VCaP (cell line): ENCODE results near the gene ATXN7.

Source experiments
- H3K27ac ChIP-seq: fragments of 450-650 bp; 2 replicates; pipeline ENCODE4 v1.5.1; 2017
- TF ChIP-seq, protein P1 (sequence below): fragments of 450-650 bp; conservative IDR thresholded peaks from 2 replicates; pipeline ENCODE4 v1.5.1; 2017; ENCODE audit warnings: mild to moderate bottlenecking, moderate library complexity

Gene ATXN7

DNA sequence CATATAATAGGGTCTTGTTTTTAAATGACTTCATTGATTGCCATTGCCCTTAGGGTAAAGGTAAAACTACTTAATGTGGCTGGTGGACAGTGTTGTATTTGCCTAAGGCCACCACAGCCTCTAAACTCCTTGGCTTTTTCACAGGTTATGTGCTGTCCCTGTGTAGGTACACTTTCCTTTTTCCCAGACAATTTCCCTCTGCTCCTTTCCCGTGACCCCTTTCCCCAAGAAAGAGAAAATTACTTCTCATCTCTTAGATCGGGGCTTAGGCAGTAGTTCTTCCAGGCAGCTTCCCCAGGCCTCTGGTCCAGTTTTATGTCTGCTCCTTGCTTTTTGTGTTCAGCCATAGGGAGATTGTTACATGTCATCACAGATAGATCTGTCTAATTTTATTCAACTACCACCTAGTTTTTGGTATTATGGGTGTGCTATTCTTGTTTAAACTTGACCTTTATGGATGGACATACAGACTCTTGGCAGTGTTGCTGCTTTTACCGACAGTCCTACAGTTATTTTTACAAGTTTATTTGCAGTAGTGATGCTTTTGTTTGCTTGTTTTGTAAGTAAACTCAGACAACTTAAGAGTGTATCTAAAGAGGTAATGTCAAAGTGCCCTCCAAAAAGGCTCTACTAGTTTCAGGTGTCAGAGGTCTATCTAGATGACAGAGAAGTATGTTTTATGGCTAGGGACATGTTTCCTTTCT lies 69.0 kb downstream of the ATXN7 start:
- peak overlapping the region; percentile 62 for H3K27ac ChIP-seq

DNA sequence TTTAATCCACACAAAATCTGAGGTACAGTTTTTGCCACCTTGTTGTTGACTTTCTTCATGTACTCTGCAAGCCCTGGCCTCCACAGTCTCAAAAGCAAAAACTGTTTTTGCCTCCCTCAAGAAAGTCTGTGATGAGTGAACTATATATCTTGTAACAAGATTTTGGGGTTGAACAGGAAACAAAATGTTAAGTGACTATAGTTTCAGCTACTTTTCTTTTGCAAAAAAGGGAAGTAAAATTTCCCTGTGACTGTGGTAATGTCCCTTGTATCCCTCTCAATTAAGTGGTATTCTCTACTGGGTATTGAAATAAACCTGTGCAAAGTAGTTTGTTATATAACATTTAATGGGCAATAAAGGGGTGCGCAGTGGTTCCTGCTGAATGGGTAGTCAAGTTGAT lies 69.8 kb downstream of the ATXN7 start:
- H3K27ac ChIP-seq, result peak overlapping the region; percentile 62
- TF ChIP-seq, protein P1, sequence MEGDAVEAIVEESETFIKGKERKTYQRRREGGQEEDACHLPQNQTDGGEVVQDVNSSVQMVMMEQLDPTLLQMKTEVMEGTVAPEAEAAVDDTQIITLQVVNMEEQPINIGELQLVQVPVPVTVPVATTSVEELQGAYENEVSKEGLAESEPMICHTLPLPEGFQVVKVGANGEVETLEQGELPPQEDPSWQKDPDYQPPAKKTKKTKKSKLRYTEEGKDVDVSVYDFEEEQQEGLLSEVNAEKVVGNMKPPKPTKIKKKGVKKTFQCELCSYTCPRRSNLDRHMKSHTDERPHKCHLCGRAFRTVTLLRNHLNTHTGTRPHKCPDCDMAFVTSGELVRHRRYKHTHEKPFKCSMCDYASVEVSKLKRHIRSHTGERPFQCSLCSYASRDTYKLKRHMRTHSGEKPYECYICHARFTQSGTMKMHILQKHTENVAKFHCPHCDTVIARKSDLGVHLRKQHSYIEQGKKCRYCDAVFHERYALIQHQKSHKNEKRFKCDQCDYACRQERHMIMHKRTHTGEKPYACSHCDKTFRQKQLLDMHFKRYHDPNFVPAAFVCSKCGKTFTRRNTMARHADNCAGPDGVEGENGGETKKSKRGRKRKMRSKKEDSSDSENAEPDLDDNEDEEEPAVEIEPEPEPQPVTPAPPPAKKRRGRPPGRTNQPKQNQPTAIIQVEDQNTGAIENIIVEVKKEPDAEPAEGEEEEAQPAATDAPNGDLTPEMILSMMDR, result no peak

More for the DNA sequence above, 69.0 kb downstream of the ATXN7 start:
- TF ChIP-seq, protein P1, result no peak

GRCh38 chr3:63934041-63934866 lies 70.6 kb downstream of the ATXN7 start:
- TF ChIP-seq, protein P1, result no peak
- H3K27ac ChIP-seq, result peak overlapping the region; percentile 62

- peak overlapping the region; percentile 70 for H3K27ac ChIP-seq
- TF ChIP-seq, protein P1, result no peak
Observed at GRCh38 chr3:63936925-63937324, 73.3 kb downstream of the ATXN7 start.

- TF ChIP-seq, protein P1, result no peak
- H3K27ac ChIP-seq, result peak overlapping the region; percentile 70
Observed at GRCh38 chr3:63937661-63938651, 74.3 kb downstream of the ATXN7 start.

DNA sequence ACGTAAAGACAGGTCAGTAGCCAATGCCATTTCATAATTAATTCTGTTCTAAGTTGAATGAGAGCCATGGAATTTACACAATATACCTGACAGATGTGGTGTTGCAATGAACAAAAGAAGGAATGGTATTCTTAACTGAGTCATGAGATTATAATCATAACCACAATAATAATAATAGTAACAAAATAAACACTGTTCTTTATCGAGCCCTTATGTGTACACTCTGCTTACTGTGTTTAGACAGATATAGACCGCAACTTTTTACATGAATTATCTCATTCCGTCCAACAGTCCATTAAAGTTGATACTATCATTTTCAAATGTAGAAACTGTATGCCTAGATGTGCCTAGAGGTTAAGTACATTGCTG lies 76.7 kb downstream of the ATXN7 start:
- H3K27ac ChIP-seq, result no peak overlapping the region
- TF ChIP-seq, protein P1, result no peak
